Measurements from ENCODE around the gene ADAMTSL3.
"Not testable (repeated sequence)": the region's sequence is repeated elsewhere in the genome, so short reads cannot be mapped to it uniquely, and the experiment has no call there.

ADAMTSL3 gene

DNA sequence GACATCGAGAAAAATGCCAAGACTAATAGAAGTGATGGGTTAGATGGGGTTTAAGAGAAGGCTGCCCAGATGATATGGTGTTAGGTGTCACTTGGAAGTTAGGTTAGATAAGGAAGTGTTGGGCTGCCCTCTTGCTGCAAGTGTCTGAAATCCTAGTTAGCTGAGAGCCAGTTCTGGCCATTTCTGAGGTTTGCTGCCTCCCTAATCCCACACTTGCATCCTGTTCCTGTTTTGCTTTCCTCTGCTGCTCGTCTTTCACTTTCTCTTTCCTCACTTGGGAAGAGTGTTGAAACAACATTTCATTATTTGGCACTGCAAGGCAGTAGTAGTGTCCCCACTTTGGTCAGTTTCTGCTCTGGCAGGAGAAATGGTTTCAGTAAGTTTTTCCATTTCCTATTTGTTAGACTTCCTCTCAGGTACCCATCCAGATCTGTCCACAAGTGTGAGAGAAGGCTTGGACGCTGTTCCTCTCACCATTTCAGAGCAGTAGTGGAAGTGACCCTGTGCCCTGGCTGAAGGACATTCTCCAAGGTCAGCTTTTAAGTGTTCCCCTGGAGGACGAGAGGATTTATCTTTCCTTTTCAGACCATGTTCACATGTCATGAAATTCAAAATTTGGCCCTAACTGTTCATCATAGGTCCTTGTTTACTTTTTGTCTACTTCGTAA is 93.3 kb downstream of the ADAMTSL3 start:
- no peaks in the 10 kb centered on the region for H3K9me3 ChIP-seq (ENCODE audit: severe bottlenecking)
- no peaks in the 10 kb centered on the region for H3K36me3 ChIP-seq (ENCODE audit: low read depth)
- TF ChIP-seq, protein P1, sequence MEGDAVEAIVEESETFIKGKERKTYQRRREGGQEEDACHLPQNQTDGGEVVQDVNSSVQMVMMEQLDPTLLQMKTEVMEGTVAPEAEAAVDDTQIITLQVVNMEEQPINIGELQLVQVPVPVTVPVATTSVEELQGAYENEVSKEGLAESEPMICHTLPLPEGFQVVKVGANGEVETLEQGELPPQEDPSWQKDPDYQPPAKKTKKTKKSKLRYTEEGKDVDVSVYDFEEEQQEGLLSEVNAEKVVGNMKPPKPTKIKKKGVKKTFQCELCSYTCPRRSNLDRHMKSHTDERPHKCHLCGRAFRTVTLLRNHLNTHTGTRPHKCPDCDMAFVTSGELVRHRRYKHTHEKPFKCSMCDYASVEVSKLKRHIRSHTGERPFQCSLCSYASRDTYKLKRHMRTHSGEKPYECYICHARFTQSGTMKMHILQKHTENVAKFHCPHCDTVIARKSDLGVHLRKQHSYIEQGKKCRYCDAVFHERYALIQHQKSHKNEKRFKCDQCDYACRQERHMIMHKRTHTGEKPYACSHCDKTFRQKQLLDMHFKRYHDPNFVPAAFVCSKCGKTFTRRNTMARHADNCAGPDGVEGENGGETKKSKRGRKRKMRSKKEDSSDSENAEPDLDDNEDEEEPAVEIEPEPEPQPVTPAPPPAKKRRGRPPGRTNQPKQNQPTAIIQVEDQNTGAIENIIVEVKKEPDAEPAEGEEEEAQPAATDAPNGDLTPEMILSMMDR (IDR thresholded peaks at IDR 0.05; ENCODE audit: poor library complexity, severe bottlenecking) = peak; percentile 90
- peaks cover 12% of the 10 kb centered on the region for H3K4me1 ChIP-seq (ENCODE audit: insufficient read depth, poor library complexity, severe bottlenecking)
- ATAC-seq (ENCODE audit: low read depth) (peak; percentile 79), DNase-seq (ENCODE audit: low spot score) (no peak)
- H3K27ac ChIP-seq (ENCODE audit: poor library complexity, severe bottlenecking) = no peak overlapping the region
- no peaks in the 10 kb centered on the region for H3K27me3 ChIP-seq (ENCODE audit: insufficient read depth, poor library complexity, severe bottlenecking)
- no peak overlapping the region for H3K4me3 ChIP-seq (ENCODE audit: severe bottlenecking)

DNA sequence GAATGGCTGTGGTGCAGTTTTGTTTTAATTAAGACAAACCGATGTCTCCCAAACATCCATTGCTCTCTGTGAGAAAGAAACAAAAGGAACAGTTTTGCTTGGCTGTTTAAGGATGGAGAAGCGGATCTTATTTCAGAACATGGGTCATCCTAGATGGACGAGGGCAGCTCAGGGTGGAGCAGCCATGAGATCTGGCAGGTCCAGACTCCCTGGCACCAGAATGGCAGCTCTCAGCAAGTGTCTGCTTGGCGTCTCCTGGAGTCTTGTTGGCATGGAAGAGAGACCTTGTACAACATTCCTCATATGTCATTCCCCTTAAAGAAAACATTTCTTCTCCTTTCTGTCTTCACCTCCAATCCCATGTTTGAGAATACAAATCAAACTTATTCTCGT is 93.8 kb downstream of the ADAMTSL3 start:
- H3K4me1 ChIP-seq (ENCODE audit: insufficient read depth, poor library complexity, severe bottlenecking) = peaks cover 12% of the 10 kb centered on the region
- no peaks in the 10 kb centered on the region for H3K27me3 ChIP-seq (ENCODE audit: insufficient read depth, poor library complexity, severe bottlenecking)
- no peaks in the 10 kb centered on the region for H3K9me3 ChIP-seq (ENCODE audit: severe bottlenecking)
- no peak overlapping the region for H3K4me3 ChIP-seq (ENCODE audit: severe bottlenecking)
- DNase-seq (ENCODE audit: low spot score) (no peak), ATAC-seq (ENCODE audit: low read depth) (no peak)
- H3K27ac ChIP-seq (ENCODE audit: poor library complexity, severe bottlenecking) = no peak overlapping the region
- no peaks in the 10 kb centered on the region for H3K36me3 ChIP-seq (ENCODE audit: low read depth)
- TF ChIP-seq, protein P1 (IDR thresholded peaks at IDR 0.05; ENCODE audit: poor library complexity, severe bottlenecking) = no peak

DNA sequence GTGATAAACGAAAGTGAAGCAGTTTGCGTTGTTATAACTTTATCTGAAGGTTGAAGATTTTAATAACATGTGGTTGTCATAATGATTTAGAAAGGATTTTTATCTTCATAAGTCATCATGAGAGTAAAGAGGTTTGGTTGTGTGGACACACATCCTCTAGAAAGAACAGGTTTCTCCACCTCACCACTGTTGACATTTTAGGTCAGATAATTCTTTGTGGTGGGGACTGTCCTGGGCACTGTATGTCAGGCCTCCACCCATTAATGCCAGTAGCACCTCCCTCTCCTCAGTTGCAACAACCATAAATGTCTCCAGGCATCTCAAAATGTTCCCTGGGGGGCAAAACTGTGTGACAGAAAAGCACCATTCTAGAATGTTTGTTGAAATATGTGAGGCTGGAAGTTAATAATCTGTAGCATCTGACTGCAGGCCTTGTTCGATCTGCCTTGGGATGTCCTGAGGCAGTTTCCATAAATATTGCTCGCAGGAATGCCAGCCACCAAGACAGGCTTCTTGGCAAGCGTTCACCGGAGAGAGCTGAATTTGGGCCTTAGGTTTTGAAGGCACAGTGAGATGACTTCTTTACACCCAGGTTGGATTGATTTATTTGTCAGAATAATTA is 100.1 kb downstream of the ADAMTSL3 start:
- peaks cover 16% of the 10 kb centered on the region for H3K4me1 ChIP-seq (ENCODE audit: insufficient read depth, poor library complexity, severe bottlenecking)
- no peak for DNase-seq (ENCODE audit: low spot score)
- TF ChIP-seq, protein P1 (IDR thresholded peaks at IDR 0.05; ENCODE audit: poor library complexity, severe bottlenecking) = no peak
- H3K27ac ChIP-seq (ENCODE audit: poor library complexity, severe bottlenecking) = no peak overlapping the region
- H3K9me3 ChIP-seq (ENCODE audit: severe bottlenecking) = peaks cover 3% of the 10 kb centered on the region
- no peak for ATAC-seq (ENCODE audit: low read depth)
- no peaks in the 10 kb centered on the region for H3K36me3 ChIP-seq (ENCODE audit: low read depth)
- no peak overlapping the region for H3K4me3 ChIP-seq (ENCODE audit: severe bottlenecking)
- H3K27me3 ChIP-seq (ENCODE audit: insufficient read depth, poor library complexity, severe bottlenecking) = no peaks in the 10 kb centered on the region

DNA sequence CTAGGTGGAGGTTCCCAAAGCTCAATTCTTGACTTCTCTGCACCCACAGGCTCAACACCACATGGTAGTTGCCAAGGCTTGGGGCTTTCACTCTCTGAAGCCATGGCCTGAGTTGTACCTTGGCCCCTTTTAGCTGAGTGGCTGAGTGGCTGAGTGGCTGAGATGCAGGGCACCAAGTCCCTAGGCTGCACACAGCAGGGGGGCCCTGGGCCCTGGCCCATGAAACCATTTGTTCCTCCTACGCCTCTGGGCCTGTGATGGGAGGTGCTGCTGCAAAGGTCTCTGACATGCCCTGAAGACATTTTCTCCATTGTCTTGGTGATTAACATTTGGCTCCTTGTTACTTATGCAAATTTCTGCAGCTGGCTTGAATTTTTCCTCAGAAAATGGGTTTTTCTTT is 103.4 kb downstream of the ADAMTSL3 start:
- not testable (repeated sequence) for H3K27me3 ChIP-seq (ENCODE audit: insufficient read depth, poor library complexity, severe bottlenecking); ATAC-seq (ENCODE audit: low read depth); H3K36me3 ChIP-seq (ENCODE audit: low read depth); H3K9me3 ChIP-seq (ENCODE audit: severe bottlenecking); H3K27ac ChIP-seq (ENCODE audit: poor library complexity, severe bottlenecking); H3K4me3 ChIP-seq (ENCODE audit: severe bottlenecking); DNase-seq (ENCODE audit: low spot score)
- peaks cover 16% of the 10 kb centered on the region for H3K4me1 ChIP-seq (ENCODE audit: insufficient read depth, poor library complexity, severe bottlenecking)

DNA sequence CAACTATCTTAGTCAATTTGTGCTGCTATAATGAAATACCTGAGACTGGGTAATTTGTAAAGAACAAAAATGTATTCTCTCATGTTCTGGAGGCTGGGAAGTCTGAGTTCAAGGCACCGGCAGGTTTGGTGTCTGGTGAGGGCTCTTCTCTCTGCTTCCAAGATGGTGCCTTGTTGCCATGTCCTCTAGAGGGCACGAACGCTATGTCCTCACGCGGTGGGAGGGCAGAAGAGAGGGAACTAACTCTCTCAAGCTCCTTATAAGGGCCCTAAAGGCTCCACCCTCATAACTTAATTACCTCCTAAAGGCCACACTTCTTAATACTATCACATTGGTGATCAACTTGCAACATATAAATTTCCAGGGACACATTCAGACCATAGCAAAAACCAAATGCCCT is 108.4 kb downstream of the ADAMTSL3 start:
- ATAC-seq (ENCODE audit: low read depth) (no peak), DNase-seq (ENCODE audit: low spot score) (no peak)
- no peaks in the 10 kb centered on the region for H3K4me1 ChIP-seq (ENCODE audit: insufficient read depth, poor library complexity, severe bottlenecking)
- no peaks in the 10 kb centered on the region for H3K27me3 ChIP-seq (ENCODE audit: insufficient read depth, poor library complexity, severe bottlenecking)
- H3K9me3 ChIP-seq (ENCODE audit: severe bottlenecking) = peaks cover 1% of the 10 kb centered on the region
- no peaks in the 10 kb centered on the region for H3K36me3 ChIP-seq (ENCODE audit: low read depth)
- no peak overlapping the region for H3K4me3 ChIP-seq (ENCODE audit: severe bottlenecking)
- TF ChIP-seq, protein P1 (IDR thresholded peaks at IDR 0.05; ENCODE audit: poor library complexity, severe bottlenecking) = no peak
- H3K27ac ChIP-seq (ENCODE audit: poor library complexity, severe bottlenecking) = no peak overlapping the region
